Astrocyte (in vitro differentiated cells and primary cell): ENCODE results near the gene LMAN2L.

Source experiments
- CTCF ChIP-seq: IDR thresholded peaks from 2 replicates; pipeline ENCODE4 v1.5.1; 2011; ENCODE audit warnings: low read depth, mild to moderate bottlenecking, inconsistent platforms, low read length, moderate library complexity; ENCODE audit not compliant: insufficient read depth
- EZH2 ChIP-seq: IDR thresholded peaks from 2 replicates; pipeline ENCODE4 v1.6.1; 2012; ENCODE audit warnings: mild to moderate bottlenecking, low read length, inconsistent platforms; ENCODE audit not compliant: insufficient read depth

DNA sequence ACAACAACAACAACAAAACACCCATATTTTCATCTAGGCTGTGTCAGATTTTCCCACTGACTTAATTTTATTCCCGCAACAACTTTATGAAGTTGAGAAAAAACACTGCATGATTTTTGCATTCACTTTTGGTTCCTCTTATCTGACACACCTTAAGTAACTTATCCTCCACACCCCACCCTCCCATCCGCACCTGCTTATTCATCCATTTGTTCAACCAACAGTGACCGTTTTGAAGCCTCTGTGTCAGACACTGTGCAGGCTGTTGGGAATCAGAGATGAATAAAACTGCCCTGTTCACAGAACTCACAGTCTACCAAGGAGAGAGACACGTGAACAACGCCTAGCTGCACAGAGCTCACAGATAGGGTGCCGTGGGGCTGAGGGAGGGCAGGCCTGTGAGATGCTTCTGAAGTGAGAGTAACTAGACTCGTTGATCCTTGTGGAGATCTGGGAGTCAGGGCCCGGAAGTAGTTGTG lies 28.3 kb upstream of the LMAN2L start:
- TF ChIP-seq CTCF (no peak), EZH2 (no peak)
